HEK293 (cell line): ENCODE results near the gene ADI1.

Experiments used
- SETDB1 ChIP-seq: IDR thresholded peaks from one replicate; pipeline ENCODE4 v1.6.1; 2017; ENCODE audit warnings: mild to moderate bottlenecking, low read length, moderate library complexity, mixed read lengths; ENCODE audit not compliant: insufficient read length
- ZBTB20 ChIP-seq: fragments of 450-650 bp; formaldehyde crosslinking; IDR thresholded peaks from 2 replicates; pipeline ENCODE4 v1.5.1; 2016; ENCODE audit warnings: missing biosample characterization, missing genetic modification characterization
- ZNF138 ChIP-seq: fragments of 450-650 bp; formaldehyde crosslinking; IDR thresholded peaks from 2 replicates; pipeline ENCODE4 v1.5.1; 2016; ENCODE audit warnings: missing biosample characterization, missing genetic modification characterization, borderline replicate concordance
- ZNF24 ChIP-seq: fragments of 450-650 bp; formaldehyde crosslinking; IDR thresholded peaks from 2 replicates; pipeline ENCODE4 v1.5.1; 2016; ENCODE audit warnings: missing biosample characterization, missing genetic modification characterization
- ZNF274 ChIP-seq, 2 experiments: fragments of 200-500 bp in 1 of 2; fragments of 450-650 bp in 1 of 2; sonication (Bioruptor generic) in 1 of 2; formaldehyde crosslinking in 1 of 2; IDR thresholded peaks; 2 replicates each; pipeline versions ENCODE4 v1.5.1 to v1.6.1; 2014 to 2016; ENCODE audit warnings: borderline replicate concordance in 1 of 2, inconsistent platforms in 1 of 2, low read length in 1 of 2, missing biosample characterization in 1 of 2, missing genetic modification characterization in 1 of 2
- TF ChIP-seq, protein P1 (sequence below): fragments of 450-650 bp; formaldehyde crosslinking; optimal IDR thresholded peaks from 2 replicates; pipeline ENCODE3; 2016; ENCODE audit warnings: missing biosample characterization, mild to moderate bottlenecking, missing genetic modification characterization

DNA sequence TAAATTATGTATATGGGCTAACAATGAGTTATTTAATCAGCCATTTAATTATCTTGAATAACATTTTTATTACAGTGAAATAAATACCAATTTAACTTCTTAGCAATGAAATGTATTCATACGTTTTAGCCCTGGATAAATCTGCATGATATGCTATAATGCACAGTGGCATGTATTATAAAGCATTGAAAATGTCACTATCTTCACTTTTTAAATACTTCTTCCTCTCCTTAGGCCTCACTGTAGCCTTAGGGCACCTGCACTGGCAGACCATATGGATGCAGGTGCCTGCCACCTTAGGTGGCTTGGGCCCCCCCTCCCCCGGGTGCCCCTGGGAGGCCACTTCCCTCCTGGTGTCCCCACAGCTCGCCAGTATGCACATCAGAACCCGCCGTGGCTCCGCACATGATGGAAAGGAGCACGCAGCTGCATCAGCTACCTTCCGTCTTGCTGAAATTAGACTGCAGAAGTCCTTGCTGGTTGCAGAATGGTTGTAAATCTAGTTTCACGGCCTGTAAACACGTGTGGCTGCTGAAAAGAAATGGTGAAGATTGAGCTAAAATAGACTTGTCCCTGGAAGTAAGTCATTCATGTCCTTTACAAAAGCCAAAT, 56.7 kb downstream of the ADI1 start:
- no peak for TF ChIP-seq SETDB1
- TF ChIP-seq, protein P1, sequence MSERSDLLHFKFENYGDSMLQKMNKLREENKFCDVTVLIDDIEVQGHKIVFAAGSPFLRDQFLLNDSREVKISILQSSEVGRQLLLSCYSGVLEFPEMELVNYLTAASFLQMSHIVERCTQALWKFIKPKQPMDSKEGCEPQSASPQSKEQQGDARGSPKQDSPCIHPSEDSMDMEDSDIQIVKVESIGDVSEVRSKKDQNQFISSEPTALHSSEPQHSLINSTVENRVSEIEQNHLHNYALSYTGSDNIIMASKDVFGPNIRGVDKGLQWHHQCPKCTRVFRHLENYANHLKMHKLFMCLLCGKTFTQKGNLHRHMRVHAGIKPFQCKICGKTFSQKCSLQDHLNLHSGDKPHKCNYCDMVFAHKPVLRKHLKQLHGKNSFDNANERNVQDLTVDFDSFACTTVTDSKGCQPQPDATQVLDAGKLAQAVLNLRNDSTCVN, result no peak
- no peak for TF ChIP-seq ZNF138 (tag by site-specific recombination)
- TF ChIP-seq ZNF24, result no peak
- no peak for TF ChIP-seq ZNF274 (IDR thresholded peaks at IDR 0.05; ENCODE audit: low read length)
- no peak for TF ChIP-seq ZNF274 (tag by site-specific recombination; IDR thresholded peaks at IDR 0.05; ENCODE audit: borderline replicate concordance)
- no peak for TF ChIP-seq ZBTB20
